GM06990 (cell line): ENCODE measurements around the gene CCER1.

Source experiments
- DNase-seq: peaks from one replicate; pipeline ENCODE4 v3.0.0-alpha.2; 2011; ENCODE audit not compliant: insufficient read length; ENCODE audit errors: extremely low read depth
- H3K27me3 ChIP-seq: replicated peaks from 2 replicates; pipeline ENCODE4 v1.6.0; 2011; ENCODE audit warnings: low read length; ENCODE audit not compliant: control insufficient read depth, insufficient read depth
- H3K36me3 ChIP-seq: 2 replicates; pipeline ENCODE4 v1.5.1; 2011; ENCODE audit warnings: low read length; ENCODE audit not compliant: control insufficient read depth, insufficient read depth
- H3K4me3 ChIP-seq: replicated peaks from 2 replicates; pipeline ENCODE4 v1.5.1; 2011; ENCODE audit warnings: low read depth, mild to moderate bottlenecking, control low read depth, low read length
- TF ChIP-seq, protein P1 (sequence below): IDR thresholded peaks from 2 replicates; pipeline ENCODE4 v1.5.1; 2011; ENCODE audit warnings: low read length, control low read depth, mild to moderate bottlenecking, inconsistent platforms; ENCODE audit not compliant: insufficient read depth, poor library complexity, severe bottlenecking

CCER1 gene

DNA sequence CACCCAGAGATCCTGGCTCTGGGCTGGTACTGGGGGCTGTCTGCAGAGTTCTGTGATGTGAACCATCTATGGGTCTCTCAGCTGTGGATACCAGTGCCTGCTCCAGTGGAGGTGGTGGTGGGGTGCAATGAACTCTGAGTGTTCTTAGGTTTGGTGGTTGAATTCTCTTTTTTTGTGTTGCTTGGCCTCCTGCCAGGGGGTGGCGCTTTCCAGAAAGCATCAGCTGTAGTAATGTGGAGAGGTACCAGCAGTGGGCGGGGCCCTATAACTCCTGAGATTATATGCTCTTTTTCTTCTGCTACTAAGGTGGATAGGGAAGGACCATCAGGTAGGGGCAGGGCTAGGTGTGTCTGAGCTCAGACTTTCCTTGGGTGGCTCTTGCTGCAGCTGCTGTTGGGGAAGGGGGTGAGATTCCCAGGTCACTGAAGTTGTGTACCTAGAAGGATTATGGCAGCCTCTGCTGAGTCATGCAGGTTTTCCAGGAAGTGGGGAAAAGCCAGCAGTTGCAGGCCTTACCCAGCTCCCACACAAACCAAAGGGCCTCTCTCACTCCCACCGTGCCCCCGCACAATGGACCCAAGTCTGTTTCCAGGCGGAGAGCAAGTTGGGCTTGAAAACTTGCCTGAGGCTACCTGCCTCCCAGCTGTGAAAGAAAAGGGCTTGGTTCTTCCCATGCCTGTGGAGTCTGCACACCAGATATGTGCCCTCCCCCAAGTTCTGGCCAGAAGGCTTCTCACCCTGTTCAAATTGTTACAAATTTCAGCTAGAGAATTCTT lies 18.6 kb downstream of the CCER1 start:
- DNase-seq: no peak
- TF ChIP-seq, protein P1, sequence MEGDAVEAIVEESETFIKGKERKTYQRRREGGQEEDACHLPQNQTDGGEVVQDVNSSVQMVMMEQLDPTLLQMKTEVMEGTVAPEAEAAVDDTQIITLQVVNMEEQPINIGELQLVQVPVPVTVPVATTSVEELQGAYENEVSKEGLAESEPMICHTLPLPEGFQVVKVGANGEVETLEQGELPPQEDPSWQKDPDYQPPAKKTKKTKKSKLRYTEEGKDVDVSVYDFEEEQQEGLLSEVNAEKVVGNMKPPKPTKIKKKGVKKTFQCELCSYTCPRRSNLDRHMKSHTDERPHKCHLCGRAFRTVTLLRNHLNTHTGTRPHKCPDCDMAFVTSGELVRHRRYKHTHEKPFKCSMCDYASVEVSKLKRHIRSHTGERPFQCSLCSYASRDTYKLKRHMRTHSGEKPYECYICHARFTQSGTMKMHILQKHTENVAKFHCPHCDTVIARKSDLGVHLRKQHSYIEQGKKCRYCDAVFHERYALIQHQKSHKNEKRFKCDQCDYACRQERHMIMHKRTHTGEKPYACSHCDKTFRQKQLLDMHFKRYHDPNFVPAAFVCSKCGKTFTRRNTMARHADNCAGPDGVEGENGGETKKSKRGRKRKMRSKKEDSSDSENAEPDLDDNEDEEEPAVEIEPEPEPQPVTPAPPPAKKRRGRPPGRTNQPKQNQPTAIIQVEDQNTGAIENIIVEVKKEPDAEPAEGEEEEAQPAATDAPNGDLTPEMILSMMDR: no peak
- Histone ChIP-seq H3K4me3 (no peak overlapping the region), H3K27me3 (no peaks in the 10 kb centered on the region), H3K36me3 (no peaks in the 10 kb centered on the region)

DNA sequence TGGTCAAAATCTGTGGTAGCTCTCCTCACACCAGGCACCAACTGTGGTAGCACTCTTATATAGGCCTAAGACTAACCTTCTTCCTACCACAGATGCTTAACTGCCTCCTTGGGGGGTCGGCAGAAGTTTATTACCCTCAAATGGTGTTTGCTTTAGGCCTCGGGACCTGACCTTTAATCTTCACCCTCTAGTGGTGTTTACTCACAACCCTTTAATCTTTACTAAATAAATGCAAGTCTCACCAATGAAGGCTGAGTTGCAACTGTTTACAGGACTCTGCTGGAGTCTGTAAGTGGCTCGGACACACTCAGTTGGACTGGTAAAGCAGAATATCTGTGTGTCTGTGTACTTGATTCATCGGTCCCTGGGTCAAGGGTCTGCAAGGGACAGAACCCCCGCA lies 29.4 kb downstream of the CCER1 start:
- TF ChIP-seq, protein P1: no peak
- Histone ChIP-seq H3K36me3 (no peaks in the 10 kb centered on the region), H3K27me3 (no peaks in the 10 kb centered on the region), H3K4me3 (no peak overlapping the region)
- no peak for DNase-seq

DNA sequence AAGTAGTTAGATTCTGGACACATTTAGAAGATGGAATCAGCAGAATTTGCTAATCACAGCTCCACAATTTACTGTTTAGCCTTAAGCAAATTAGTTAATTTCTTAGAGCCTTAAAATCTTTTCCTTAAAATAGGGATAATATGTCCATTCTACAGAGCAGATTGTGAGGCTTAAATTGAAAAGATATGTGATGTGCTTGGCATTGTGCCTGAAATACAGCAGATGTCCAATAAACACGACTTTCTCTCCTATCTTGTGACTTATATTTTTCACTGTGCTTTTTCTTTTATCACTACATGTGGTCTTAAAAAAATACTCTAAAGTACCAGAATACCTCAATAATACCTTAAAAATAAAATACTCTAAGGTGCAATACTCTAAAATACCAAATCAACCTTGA lies 30.6 kb downstream of the CCER1 start:
- TF ChIP-seq, protein P1: no peak
- no peak for DNase-seq
- Histone ChIP-seq H3K27me3 (no peaks in the 10 kb centered on the region), H3K36me3 (no peaks in the 10 kb centered on the region), H3K4me3 (no peak overlapping the region)

DNA sequence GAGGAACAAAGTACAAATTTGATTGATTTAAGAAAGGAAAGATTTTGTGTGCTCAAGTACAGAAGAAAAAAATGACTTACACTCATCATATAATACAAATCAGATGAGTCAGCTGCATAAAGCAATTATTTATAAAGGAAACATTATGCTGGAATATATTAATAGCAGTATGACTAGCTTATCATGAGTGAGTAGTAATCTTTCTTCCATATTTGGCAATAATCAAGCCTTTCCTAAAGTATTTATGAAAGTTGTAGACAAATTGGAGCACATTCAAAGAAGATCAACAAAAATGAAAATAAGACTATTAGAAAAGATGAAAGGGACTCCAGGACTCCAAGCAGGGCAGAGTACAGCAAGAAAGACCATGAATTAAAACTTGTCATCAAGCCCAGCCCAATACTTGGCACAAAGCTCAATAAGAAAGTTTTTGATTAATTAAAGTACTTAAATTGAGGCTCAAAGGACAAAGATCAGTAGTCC lies 32.8 kb downstream of the CCER1 start:
- H3K36me3 ChIP-seq: no peaks in the 10 kb centered on the region
- DNase-seq: no peak
- H3K4me3 ChIP-seq: no peak overlapping the region
- TF ChIP-seq, protein P1: no peak
- no peaks in the 10 kb centered on the region for H3K27me3 ChIP-seq

DNA sequence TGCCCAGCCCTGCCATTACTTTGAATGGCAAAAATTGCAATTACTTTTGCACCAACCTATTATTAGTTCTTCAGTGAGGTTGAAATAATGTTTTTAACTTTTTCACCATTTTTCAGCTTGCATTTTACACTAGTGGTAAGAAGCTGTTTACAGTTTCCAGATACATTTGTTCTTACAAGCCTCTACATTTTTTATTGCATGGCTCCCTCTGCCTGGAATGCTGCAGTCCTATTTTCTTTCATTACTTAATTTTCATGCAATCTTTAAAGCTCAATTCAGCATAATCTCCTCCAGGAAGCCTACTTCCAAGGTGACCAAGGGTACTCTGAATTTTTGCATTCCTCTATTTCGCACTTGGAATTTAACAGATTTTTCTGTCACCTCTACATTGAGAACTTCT lies 33.4 kb downstream of the CCER1 start:
- TF ChIP-seq, protein P1: no peak
- H3K36me3 ChIP-seq: no peaks in the 10 kb centered on the region
- no peaks in the 10 kb centered on the region for H3K27me3 ChIP-seq
- no peak for DNase-seq
- no peak overlapping the region for H3K4me3 ChIP-seq
